DMS 273 treated with DMSO at 0.1 percent for 48 hours (cell line): ENCODE data around the gene PUS1.
"Not testable (repeated sequence)": the region's sequence is repeated elsewhere in the genome, so short reads cannot be mapped to it uniquely, and the experiment has no call there.

Experiments
- DNase-seq: peaks from one replicate; lab custom pipeline; 2025; lab: John Stamatoyannopoulos, UW

PUS1 gene

DNA sequence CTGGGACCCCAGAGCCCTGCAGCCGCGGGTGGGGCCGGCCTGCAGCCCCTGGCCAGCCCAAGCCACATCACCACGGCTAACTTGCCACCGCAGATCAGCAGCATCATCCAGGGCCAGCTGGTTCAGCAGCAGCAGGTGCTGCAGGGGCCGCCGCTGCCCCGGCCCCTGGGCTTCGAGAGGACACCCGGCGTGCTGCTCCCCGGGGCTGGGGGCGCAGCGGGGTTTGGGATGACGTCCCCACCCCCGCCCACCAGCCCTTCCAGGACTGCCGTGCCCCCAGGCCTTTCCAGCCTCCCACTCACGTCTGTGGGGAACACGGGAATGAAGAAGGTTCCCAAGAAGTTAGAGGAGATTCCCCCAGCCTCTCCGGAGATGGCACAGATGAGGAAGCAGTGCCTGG is 32.3 kb downstream of the PUS1 start:
- not testable (repeated sequence) for DNase-seq

DNA sequence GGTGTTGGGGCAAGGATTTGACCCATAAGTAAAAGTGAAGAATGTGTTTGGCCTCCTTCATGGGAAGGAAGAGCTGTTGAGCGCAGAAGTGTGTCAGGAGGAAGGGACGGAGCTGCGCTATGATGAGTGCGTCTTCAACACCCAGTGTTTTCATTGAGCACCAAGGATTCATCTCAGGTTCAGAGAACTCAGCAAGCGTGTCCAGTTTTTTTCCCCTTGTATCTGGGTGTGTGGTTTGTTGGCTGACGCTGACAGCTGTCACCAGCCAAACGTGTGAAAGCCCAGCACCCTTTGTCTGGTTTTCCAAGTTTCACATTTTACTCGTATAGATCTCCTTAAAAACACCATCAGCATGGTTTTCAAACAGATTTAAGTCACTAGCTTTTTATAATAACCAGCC is 33.0 kb downstream of the PUS1 start:
- no peak for DNase-seq

DNA sequence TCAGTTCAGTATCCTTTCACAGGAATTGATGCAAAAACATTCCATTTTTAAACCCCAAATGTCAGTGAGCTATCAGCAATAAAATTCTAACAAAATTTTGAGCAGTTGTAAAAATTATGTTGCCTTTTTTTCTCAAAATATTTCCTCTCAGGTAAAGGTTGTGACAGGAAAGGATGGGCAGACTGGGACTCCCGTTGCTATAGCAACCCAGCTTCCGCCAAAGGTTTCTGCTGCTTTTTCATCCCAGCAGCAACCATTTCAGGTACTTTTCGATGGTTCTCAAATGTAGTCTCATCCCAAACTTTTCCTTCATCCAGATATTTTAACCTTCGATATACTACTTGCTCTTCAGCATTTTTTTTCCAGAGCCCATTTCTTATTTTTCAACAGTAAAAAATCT is 34.3 kb downstream of the PUS1 start:
- no peak for DNase-seq

DNA sequence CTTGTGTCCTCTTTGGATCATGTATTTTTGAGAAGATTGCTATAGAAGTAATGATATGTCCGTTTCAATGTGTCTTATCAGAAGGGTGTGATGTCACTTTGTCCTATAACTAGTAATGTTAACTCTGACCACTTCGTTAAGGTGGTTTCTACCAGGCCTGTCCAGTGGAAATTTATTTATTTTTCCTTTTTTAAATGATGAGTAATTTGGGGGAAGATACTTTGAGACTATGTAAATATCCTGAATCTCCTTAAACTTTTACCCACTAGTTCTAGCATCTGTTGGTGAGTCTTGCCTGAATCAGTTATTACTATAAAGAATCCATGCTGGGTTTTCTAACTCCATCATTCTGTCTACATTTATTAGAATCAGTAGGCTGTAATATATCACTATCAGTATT is 36.0 kb downstream of the PUS1 start:
- DNase-seq = no peak

DNA sequence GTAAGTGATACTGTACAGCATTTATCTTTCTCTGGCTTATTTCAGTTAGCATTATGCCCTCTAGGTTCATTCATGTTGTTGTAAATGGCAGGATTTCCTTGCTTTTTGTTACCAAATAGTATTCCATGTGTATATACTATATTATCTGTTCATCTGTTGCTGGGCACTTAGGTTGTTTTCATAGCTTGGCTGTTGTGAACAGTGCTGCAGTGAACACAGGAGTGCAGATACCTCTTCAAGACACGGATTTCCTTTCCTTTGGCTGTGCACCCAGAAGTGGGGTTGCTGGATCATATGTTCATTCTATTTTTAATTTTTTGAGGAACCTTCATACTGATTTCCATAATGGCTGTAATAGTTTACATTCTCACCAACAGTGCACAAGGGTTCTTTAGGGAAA is 42.1 kb downstream of the PUS1 start:
- DNase-seq = no peak

DNA sequence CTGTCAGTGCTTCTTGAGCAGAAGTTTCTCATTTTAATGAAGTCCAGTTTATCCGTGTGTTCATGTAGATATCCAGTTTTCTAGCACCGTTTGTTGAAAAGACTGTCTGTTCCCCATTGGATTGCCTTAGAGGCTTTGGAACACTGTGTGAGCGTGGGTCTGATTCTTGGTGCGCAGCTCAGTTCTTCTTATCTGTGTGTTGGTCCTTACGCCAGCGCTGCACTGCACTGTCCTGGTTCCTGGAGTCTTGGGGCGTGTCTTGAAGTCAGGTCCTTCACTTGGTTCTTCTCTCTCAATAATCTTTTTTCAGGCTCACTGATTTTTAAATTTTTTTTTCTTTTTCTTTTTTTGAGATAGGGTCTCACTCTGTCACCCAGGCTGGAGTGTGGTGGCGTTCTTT is 46.2 kb downstream of the PUS1 start:
- DNase-seq = no peak

DNA sequence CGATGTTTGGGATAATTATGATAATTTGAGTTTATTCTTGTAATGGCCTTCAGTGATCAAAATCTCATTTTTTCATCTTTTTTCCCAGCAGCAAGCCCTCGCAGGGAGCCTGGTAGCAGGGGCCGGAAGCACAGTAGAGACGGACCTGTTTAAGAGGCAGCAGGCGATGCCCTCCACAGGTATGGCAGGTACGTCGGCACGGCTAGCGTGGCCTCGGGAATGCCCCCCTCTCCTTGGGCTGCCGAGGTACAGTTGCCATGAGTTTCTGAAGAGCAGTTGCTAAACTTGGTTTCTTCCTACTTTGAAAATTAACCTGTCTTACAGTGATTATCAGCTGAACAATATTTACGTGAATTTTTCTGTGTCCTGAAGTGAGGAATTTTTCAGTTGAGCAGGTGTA is 50.5 kb downstream of the PUS1 start:
- no peak for DNase-seq

DNA sequence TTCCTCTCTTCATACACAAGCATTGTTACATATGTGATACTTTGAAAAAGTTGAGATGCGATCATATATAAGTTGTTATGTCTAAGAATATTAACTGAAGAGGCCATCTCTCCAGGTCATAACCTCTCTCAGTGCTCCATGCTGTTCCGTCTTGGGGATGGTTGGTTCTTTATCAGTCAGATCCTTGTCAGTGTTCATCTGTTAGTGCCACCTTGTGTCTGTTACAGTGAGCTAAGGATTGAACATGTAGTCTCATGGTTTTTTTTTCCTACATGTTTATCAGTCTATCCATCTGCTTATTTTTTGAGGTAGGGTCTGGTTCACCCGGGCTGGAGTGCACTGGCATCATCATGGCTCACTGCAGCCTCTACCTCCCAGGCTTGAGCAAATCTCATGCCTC is 51.2 kb downstream of the PUS1 start:
- no peak for DNase-seq

DNA sequence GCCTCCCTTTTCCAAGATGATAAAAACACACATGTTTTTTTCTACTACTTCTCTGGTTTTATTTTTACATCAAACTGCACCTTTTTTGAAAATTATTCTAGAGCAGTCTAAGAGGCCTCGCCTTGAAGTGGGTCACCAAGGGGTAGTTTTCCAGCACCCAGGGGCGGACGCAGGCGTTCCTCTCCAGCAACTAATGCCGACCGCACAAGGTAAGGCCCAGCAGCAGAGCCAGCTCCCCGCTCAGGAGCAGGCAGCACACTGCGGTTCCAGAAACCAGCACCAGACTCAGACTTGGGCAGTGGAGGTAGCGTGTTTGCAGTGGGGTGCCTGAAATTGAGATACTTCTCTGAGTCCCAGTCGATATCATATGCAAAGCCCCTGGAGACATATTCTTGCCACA is 52.3 kb downstream of the PUS1 start:
- DNase-seq = no peak

DNA sequence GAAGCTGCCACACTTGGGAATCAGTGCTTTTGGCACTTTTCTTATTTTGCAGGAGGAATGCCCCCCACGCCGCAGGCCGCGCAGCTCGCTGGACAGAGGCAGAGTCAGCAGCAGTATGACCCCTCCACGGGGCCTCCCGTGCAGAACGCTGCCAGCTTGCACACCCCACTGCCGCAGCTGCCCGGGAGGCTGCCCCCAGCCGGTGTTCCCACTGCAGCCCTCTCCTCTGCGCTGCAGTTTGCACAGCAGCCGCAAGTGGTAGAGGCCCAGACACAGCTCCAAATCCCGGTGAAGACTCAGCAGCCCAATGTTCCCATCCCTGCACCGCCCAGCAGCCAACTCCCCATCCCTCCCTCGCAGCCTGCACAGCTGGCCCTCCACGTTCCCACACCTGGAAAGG is 53.0 kb downstream of the PUS1 start:
- DNase-seq = no peak

DNA sequence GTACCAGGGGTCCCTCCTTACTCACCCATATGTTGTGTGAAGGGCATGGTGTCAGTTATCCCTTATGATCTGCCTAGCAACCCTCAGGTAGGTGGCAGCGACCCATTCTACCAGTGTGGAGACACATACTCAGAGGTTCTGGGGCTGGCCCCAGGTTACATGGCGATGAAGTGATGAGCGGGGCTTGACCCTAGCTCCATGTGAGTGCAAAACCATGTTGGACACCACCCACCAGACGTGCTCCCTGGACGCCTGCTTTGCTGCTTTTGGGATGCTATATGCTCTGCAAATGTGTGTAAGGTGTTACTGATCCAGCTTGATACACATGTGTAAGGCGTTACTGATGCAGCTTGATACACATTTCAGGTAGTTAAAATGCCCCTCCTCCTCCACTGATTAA is 54.0 kb downstream of the PUS1 start:
- no peak for DNase-seq

DNA sequence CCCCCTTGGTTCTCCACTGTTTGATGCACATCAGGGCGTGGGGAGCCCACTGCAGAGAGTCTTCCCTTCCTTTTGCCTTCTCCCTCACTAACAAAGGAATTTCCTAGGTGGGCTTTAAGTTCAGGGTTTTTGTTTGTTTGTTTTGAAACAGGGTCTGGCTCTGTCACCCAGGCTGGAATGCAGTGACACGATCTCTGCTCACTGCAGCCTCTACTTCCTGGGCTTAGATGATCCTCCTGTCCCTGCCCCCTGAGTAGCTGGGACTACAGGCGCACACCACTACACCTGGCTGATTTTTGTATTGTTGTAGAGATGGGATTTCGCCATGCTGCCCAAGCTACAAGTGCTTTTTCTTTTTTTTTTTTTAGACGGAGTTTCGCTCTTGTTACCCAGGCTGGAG is 54.5 kb downstream of the PUS1 start:
- DNase-seq = no peak

DNA sequence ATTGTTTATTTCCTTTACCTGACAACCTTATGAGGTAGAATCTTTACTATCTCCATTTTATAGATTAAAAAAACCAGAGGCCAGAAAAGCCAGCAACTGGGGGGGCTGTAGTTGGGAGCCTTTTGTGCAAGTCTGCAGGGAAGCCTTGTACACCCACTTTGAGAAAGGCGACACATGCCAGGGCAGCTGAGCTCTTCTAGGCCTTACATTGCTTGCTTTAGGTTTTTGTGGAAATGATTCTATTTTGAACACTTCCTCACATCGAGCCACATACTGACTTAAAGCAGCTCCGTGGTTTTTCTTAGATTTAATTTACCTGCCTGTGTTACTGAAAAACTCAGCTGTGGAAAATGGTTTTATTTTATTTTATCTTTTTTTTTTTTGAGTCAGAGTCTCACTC is 55.3 kb downstream of the PUS1 start:
- DNase-seq = no peak

DNA sequence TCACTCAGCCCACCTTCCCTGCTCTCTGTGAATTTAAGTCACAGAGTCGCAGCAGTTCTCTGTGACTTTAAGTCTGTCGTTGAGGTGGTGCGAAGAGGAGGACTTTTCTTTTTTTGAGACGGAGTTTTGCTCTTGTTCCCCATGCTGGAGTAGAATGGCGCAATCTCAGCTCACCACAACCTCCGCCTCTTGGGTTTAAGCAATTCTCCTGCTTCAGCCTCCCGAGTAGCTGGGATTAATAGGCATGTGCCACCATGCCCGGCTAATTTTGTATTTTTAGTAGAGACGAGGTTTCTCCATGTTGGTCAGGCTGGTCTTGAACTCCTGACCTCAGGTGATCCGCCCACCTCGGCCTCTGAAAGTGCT is 56.4 kb downstream of the PUS1 start:
- not testable (repeated sequence) for DNase-seq

DNA sequence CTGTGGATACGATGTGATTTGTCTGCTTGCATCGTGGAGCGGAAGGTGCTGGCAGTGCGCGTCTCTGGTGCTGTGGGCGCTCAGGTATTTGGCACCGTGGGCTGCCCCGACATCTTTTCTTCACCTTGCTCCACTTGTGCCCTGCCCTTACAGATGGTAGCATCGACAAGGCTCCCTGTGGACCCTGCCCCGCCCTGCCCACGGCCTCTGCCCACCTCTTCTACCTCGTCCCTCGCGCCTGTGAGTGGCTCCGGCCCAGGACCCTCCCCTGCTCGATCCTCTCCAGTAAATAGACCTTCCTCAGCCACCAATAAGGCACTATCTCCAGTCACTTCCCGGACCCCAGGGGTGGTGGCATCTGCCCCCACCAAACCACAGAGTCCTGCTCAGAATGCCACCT is 57.3 kb downstream of the PUS1 start:
- DNase-seq = no peak

DNA sequence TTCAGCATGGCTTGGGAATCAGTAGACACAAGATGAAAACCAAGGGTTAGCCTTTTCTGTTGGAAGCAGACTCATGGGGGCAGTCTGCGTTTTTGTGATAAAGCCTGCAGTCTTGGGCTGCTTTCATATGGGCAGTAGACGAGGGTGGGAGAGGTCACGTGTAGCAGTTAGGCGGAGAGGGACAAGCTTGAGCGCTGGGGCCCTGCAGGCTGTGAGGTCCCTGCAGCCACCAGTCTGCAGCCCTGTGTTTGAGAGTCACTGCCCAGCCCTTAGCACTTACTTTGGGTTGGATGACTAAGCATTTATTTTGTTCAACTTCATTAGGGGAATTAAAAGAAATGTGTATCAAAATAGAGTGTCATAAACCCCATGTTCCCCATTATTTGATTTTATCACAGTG is 57.8 kb downstream of the PUS1 start:
- no peak for DNase-seq

DNA sequence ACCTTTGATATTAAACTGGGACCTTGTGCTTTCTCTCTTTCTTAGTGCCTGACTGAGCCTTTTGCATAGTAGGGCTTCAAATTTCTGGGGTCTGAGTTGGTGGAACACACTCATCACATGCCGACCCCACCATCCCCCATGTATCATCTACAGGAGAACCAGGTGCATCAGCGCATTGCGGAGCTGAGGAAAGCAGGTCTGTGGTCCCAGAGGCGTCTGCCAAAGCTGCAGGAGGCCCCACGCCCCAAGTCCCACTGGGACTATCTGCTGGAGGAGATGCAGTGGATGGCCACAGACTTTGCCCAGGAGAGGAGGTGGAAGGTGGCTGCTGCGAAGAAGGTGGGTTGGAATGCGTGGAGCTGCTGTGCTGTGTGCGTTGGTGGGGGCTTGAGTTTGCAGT is 58.5 kb downstream of the PUS1 start:
- DNase-seq = no peak

DNA sequence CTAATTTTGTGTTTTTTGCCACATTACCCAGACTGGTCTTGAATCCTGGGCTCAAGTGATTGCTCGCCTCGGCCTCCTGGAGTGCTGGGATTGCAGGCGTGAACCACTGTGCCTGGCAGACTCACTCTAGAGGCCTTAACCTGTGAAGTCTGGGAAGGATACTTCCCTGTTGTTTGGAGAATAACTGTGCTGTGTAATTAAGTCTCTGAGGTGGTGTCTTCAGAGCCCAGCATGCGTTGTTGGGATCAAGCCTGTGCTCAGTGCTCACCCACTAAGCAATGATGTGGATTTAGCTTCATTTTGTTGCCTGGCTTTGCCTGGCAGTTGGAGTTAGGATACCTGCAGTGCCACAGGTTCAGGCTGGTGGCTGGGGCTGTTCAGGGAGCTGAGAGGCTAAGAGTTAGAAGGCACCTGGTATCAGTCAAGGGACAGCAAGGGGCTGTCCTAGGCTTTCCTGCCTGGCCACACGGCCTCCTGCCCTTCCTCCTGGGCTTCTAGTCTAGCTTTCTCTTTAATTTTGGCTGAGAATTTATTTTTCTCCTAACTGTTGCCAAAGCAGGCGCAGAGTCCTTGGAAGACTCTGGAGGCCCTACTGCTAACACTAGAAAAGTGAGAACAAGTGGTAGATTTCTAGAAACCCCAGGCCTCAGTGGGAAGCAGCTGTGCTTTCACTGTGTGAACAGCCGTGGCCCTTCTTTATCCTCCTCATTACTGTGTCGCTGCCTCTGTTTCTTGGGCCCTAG is 59.1 kb downstream of the PUS1 start:
- DNase-seq = no peak

DNA sequence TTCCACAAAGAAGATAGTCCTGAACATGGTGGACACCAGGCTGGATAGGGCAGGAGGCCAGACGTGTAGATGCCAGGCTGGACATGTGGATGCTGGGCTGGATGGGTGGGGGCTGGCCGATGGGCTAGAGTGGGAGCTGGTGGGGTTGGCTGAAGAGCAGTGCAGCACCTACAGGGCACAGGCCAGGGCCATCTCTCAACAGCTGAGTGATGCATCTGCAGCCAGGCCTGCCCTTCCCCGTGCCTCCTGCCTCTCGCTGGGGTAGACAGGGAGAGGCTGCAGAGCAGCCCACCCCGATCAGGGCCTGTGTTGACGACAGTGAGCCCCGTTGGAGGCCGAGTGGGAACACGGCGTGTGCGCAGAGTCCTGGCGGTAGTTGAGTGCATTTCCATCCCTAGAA is 59.9 kb downstream of the PUS1 start:
- no peak for DNase-seq

DNA sequence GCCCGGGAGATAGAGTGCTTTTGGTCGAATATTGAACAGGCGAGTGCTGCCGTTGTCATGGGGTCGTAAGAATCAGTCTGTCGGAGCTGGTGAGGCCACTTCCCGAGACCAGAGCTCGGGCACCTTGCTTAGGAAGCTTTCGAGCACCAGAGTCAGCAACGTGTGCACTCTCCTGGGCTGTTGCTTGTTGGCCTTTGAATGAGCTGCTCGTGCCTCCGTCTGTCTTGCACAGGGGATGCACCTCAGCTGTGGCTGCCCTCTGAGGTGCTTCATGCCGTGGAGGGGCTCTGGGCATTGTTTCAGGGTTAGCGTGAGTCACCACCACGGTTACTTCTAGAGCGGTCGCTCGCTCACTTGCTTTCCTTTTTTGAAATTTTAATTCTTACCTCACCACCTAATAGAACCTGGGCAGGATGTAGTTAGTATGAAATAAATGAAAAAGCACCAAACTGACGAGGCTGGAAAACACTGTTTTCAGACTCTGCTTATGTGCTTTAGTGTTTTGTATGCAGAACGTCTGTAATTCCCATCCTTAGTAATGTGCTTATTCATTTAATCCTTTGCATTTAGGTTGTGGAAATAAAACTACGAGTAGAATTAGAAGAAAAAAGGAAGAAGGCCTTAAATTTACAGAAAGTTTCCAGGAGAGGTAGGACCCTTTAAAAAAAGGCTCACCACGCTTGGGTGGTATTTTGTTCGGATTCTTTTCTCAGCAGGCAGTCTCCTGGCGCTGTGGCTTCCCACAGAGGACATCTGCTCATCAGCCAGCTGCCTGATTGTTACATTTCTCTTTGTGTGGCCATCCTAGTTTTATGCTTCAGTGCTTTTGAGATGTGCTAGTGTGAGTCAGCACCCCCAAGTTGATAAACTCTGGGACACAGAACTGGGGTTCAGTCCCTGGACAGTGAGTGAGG is 61.2 kb downstream of the PUS1 start:
- DNase-seq = no peak

DNA sequence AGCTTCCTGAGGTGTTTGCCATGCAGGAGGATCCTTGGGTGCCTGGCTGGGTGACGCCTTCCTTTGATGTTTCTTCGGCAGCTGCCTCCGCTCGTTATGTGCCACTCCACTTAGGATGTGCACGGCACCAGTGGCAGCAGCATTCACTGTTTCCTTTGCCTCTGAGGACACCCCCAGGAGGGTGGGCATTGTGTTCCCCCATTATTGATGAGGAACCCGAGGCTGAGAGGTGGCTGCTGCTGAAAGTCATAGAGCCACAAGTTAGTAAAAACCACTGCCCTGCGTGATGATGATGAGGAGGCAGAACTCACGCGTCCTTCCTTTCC is 61.9 kb downstream of the PUS1 start:
- DNase-seq = no peak

DNA sequence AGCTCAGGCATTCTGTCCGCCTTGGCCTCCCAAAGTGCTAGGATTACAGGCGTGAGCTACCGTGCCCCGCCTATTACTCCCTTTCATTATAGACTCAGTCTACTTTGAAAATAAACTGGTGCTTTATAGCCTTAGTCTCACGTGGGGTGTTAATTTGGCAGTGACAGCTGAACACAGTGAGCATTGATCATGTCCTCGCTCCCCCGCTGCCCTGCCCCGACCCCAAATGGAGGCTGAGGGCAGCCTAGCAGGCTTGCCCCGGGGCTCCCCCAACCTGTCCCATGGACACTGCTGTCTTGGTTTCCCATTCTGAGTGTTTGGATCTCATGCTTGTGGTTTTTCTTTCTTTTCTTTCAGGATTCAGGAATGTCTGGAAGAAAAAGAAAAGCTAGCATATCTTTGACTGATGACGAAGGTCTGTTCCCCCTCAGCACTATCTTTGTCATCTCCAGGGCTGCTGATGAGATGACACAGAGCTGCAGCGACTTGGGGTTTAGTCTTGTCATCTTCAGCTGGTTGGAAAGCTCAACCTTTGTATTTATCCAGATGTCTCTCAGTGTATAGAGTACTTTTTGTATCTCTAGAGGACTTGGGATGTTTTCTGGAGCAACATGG is 62.8 kb downstream of the PUS1 start:
- DNase-seq = no peak

DNA sequence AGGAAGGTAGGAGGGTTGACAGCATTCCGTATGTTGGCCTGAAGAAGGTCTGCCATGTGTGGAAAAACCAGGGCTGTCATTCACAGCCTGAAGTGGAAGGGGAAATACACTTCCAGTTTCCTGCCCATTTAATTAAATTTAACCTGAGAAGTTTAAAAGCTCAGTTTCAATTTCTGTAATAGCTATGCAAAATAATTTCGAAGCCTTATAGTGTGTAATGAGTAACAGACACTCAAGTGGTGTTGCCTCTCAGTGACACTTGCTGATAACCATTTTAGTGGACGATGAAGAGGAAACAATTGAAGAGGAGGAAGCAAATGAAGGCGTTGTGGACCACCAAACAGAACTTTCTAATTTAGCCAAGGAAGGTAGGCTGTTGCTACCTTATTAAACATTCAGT is 65.5 kb downstream of the PUS1 start:
- DNase-seq = no peak
